RWPE1 (cell line): ENCODE measurements around the gene SMIM24.

ENCODE experiments used
- CTCF ChIA-PET: fragments of 350-600 bp; sonication (Branson Sonifier 250); formaldehyde crosslinking; extraction: SDS; loops from one replicate; lab custom pipeline; 2021; lab: Yijun Ruan, JAX
- POLR2A ChIA-PET: fragments of 400-600 bp; formaldehyde crosslinking; extraction: SDS; loops from one replicate; lab custom pipeline; 2020; ENCODE audit warnings: antibody characterized with exemption; ENCODE audit not compliant: low non-redundant PET; lab: Yijun Ruan, JAX
- DNase-seq: peaks from one replicate; pipeline ENCODE4 v3.0.0; 2012; ENCODE audit warnings: low spot score
- H3K27ac ChIP-seq: fragments of 450-650 bp; 2 replicates; pipeline ENCODE4 v1.5.1; 2017
- TF ChIP-seq, protein P1 (sequence below): fragments of 450-650 bp; conservative IDR thresholded peaks from 2 replicates; pipeline ENCODE4 v1.5.1; 2017; ENCODE audit warnings: low read depth, mild to moderate bottlenecking

SMIM24 gene

DNA sequence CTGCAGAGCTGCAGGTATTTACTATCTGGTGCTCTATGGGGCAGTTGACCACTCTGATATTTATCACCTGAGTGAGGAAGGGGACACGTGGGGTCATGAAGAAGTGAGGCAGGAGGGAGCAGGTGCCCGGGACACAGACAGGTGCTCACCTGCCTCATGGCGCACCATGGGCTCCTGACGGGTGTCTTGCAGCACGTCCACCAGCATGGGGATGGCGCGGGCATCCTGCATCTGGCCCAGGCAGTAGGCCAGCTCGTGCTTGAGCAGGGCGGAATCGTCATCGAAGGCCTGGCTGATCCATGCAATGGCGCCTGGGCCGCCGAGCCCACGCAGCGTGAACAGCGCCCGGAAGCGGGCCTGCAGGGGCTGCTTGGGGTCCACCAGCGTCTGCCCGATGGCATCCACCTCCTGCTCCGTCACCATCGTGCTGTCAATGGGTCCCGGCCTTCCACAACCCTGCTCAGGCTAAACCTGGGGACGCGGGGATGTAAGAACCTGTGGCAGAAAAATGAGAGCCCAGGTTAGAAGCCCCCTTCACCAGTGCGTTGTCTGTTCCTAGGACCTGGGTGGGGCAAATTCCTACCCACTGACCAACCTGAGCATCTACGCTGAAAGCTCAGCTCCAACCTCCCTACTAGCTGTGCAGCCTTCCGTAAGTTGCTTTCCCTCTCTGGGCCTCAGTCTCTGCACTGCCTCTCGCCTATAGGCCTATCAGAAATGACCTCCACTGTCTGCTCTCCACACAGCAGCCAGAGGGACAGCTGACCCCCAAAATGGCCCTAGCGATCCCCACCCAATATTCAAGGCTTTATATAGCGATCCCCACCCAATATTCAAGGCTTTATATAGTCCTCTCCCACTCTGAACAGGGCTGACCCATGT is 16.3 kb upstream of the SMIM24 start:
- CTCF ChIA-PET, result interaction anchor here (0.7 kb wide), 1 partner anchor 24 kb away, joined by 3 read pairs; no protein-coding TSS in a partner anchor
- TF ChIP-seq, protein P1, sequence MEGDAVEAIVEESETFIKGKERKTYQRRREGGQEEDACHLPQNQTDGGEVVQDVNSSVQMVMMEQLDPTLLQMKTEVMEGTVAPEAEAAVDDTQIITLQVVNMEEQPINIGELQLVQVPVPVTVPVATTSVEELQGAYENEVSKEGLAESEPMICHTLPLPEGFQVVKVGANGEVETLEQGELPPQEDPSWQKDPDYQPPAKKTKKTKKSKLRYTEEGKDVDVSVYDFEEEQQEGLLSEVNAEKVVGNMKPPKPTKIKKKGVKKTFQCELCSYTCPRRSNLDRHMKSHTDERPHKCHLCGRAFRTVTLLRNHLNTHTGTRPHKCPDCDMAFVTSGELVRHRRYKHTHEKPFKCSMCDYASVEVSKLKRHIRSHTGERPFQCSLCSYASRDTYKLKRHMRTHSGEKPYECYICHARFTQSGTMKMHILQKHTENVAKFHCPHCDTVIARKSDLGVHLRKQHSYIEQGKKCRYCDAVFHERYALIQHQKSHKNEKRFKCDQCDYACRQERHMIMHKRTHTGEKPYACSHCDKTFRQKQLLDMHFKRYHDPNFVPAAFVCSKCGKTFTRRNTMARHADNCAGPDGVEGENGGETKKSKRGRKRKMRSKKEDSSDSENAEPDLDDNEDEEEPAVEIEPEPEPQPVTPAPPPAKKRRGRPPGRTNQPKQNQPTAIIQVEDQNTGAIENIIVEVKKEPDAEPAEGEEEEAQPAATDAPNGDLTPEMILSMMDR, result no peak
- DNase-seq, result no peak
- no peak overlapping the region for H3K27ac ChIP-seq
- POLR2A ChIA-PET, result no interaction called here

DNA sequence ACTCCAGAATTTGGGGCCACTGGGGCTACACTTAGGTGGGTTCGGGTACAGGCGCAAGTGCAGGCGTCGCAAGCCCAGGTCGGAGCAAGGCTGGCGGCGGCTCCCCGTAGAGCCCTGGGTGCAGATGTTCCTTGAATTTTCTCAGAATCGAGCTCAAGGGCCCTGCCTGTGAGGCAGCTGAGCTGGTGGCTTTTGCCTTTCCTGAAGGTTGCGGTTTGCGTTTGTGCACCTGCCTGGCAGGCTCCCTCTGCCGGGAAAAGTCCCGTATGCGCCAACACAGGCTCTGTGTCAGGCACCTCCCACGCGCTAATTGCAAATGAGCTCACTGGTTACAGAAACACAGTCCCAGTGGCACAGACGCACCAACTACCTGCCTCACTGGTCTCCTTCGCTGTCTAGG is 14.2 kb upstream of the SMIM24 start:
- POLR2A ChIA-PET, result no interaction called here
- CTCF ChIA-PET, result interaction anchor here (0.6 to 0.7 kb wide), 2 partner anchors 65 to 190 kb away, joined by 3 to 4 read pairs; no protein-coding TSS in a partner anchor
- TF ChIP-seq, protein P1, result no peak
- no peak for DNase-seq
- no peak overlapping the region for H3K27ac ChIP-seq

DNA sequence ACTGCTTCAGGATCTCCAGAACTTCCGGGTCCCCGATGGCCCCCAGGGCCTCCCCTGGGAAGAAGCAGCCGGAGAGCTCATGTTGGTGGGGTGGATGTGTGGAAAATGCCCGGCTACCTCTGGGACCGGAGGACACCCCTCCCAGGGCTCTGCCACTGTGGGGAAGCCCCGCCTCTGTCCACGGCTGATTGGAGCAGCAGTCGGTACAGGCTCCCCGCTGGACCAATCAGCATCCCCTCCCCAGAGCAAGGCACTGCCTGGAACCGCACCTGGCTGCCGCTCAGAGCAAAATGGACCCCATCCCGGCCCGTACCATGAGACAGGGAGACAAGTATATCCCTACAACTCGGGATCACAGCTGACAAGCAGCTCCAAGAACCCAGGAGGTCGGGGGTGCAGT is 13.7 kb upstream of the SMIM24 start:
- TF ChIP-seq, protein P1, result no peak
- ChIA-PET POLR2A (no interaction called here), CTCF (interaction anchor here (0.6 kb wide), 1 partner anchor 65 kb away, joined by 3 read pairs; no protein-coding TSS in a partner anchor)
- no peak overlapping the region for H3K27ac ChIP-seq
- DNase-seq, result peak; percentile 59

DNA sequence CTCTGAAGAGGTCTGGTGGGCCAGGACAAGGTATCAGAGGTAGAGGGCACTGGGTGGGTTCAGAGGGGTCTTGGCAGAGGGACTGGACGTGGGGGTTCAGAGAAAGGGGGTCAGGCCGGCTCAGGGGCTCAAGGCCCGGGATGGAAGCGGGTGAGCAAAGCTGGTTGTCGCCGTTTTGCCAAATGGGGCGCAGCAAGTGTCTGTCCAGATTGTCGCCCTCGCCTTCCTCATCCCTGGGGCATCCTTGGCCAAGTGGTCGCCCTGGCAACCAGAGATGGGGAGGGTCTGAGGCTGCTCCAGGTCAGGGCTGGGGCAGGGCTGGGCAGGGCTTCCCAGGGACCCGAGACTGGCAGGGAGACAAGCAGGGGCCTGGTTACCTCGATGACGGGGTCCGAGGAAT is 13.3 kb upstream of the SMIM24 start:
- TF ChIP-seq, protein P1, result no peak
- no peak for DNase-seq
- H3K27ac ChIP-seq, result 0 out of 2 replicates have a peak overlapping the region, but pooled peaks have one; percentile 2
- POLR2A ChIA-PET, result no interaction called here
- CTCF ChIA-PET, result interaction anchor here (0.6 kb wide), 1 partner anchor 65 kb away, joined by 3 read pairs; no protein-coding TSS in a partner anchor

DNA sequence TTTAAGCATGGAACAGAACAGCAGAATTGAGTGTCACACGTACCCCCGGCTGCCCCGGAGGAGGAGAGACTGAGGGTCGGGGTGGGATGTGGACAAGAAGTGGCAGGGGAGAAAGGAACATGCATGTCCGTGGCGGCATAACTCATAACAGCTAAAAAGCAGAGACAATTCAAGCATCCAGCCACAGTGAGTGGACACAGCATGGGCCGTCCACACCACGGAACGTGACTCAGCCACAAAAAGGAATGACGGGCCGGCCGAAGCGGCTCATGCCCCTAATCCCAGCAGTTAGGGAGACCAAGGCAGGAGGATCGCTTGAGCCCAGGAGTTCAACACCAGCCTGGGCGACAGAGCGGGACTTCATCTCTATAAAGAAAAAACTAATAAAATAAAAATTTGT is 12.6 kb upstream of the SMIM24 start:
- 0 out of 2 replicates have a peak overlapping the region, but pooled peaks have one; percentile 2 for H3K27ac ChIP-seq
- TF ChIP-seq, protein P1, result no peak
- CTCF ChIA-PET, result no interaction called here
- POLR2A ChIA-PET, result no interaction called here
- no peak for DNase-seq

DNA sequence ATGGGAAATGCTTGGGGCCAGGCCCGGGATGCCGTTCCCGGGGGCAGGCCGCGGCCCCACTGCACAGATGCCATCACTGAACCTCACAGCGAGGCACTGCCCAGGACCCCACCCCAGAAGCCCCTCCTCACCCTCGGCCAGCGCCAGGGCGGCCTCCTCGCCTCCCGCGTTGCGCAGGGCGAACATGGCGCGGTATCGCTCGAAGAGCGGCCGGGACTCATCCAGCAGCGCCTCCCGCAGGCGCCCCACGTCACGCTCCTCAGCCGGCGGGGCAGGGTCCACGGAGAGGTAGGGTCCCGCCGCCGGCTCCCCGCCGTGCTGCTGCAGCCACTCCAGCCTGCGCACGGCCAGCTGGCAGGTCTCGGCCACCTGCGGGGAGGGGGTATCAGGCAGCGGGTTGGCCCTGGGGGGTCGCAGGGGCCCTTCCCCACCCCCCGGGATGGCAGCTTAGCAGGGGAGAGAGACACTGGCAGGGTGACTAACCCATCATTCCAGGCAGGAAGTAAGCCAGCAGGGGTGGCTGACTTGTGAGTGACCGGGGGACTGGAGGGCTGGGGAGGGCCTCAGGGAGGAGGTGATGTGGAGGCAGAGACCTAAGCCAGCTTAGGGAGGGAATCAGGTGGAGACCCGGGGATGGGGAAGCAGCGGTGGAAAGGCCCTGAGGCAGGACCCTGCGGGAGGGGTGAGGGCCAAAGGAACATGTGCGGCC is 12.0 kb upstream of the SMIM24 start:
- TF ChIP-seq, protein P1, result no peak
- DNase-seq, result no peak
- no peak overlapping the region for H3K27ac ChIP-seq
- CTCF ChIA-PET, result interaction anchor here (0.5 kb wide), 1 partner anchor 53 kb away, joined by 3 read pairs; no protein-coding TSS in a partner anchor
- POLR2A ChIA-PET, result no interaction called here
